ENCODE results near the gene PIM1.

GRCh38 chr6:37149745-37150144 lies 20.2 kb upstream of the PIM1 start:
- no peak for TF ChIP-seq CTCF (IDR thresholded peaks at IDR 0.05)
- no peak for TF ChIP-seq ZFX (IDR thresholded peaks at IDR 0.05; ENCODE audit: borderline replicate concordance)

Data from 22Rv1 (cell line).